22Rv1 (cell line): Measurements from ENCODE around the gene KCNT1.

ENCODE experiments used
- ZFX ChIP-seq: fragments of 450-650 bp; IDR thresholded peaks from 2 replicates; pipeline ENCODE4 v1.6.1; 2017; ENCODE audit warnings: antibody characterized with exemption, borderline replicate concordance
- TF ChIP-seq, protein P1 (sequence below): fragments of 450-650 bp; IDR thresholded peaks from 2 replicates; pipeline ENCODE4 v1.5.1; 2017; ENCODE audit warnings: mild to moderate bottlenecking

- TF ChIP-seq, protein P1, sequence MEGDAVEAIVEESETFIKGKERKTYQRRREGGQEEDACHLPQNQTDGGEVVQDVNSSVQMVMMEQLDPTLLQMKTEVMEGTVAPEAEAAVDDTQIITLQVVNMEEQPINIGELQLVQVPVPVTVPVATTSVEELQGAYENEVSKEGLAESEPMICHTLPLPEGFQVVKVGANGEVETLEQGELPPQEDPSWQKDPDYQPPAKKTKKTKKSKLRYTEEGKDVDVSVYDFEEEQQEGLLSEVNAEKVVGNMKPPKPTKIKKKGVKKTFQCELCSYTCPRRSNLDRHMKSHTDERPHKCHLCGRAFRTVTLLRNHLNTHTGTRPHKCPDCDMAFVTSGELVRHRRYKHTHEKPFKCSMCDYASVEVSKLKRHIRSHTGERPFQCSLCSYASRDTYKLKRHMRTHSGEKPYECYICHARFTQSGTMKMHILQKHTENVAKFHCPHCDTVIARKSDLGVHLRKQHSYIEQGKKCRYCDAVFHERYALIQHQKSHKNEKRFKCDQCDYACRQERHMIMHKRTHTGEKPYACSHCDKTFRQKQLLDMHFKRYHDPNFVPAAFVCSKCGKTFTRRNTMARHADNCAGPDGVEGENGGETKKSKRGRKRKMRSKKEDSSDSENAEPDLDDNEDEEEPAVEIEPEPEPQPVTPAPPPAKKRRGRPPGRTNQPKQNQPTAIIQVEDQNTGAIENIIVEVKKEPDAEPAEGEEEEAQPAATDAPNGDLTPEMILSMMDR, result no peak
- no peak for TF ChIP-seq ZFX
Observed at GRCh38 chr9:135757356-135757755, 55.4 kb downstream of the KCNT1 start.
